NCI-H510A treated with DMSO at 0.1 percent for 48 hours (cell line): ENCODE data around the gene UCK1.
"Not testable (repeated sequence)": the region's sequence is repeated elsewhere in the genome, so short reads cannot be mapped to it uniquely, and the experiment has no call there.

Source experiments
- DNase-seq: peaks from one replicate; lab custom pipeline; 2025; lab: John Stamatoyannopoulos, UW

UCK1 gene

DNA sequence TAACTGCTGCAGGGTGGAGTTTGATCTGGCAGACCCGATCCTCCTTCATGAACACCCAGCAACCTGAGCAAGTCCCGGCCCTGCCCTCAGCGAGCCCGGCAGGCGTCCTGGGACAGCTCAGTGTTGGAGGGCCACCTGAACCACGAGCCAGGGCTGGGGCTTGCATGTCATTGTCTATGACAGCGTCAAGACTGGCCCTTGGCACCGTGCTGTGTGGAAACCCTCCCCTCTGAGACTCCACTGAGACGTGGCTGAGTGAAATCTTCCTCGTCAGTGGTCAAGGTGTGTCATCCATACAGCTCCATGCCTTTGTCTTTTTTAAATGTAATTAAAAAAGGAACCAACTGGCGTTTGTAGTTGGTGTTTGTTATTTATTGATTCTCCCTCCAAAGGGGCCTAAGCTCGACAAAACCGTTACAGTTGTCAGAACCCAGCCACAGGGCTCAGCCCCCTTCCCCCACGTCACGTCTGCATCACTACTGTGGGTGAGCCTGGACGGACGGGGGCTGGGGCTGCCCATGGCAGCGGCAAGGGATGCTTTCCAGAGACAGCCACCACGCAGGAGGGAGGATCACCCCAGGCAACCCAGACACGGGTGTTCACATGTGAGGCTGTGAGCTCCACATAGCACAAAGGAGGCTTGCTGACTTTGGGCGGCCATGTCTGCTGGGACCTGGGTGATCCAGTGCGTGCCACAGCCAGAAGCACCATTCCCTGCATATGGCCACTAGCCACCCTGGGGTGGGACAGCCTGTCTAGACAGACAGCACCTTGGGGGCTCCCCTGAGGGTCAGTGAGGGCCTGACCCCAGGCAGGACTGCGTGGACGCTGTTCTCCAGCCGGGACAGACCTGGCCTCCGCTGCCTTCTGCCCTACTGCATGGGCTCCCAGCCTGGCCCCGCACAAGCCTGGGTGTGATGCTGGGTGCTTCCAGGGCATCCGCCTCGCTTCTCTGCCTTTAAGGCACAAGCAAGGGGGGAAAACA lies 7.3 kb downstream of the UCK1 start:
- no peak for DNase-seq

DNA sequence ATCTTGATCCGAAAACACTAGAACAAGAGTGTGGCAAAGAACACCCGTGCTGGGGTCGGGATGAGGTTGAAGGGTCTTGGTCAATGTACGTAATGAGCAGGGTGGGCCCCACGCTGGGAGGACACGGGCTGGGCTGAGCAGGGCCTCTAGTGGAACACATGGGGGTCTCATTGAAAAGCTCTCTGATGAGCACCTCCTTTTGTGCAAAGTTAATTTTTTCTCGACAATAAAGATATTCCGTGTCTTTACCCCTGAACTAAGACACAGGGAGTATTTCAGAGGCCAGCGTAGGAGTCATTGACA lies 8.0 kb downstream of the UCK1 start:
- no peak for DNase-seq

DNA sequence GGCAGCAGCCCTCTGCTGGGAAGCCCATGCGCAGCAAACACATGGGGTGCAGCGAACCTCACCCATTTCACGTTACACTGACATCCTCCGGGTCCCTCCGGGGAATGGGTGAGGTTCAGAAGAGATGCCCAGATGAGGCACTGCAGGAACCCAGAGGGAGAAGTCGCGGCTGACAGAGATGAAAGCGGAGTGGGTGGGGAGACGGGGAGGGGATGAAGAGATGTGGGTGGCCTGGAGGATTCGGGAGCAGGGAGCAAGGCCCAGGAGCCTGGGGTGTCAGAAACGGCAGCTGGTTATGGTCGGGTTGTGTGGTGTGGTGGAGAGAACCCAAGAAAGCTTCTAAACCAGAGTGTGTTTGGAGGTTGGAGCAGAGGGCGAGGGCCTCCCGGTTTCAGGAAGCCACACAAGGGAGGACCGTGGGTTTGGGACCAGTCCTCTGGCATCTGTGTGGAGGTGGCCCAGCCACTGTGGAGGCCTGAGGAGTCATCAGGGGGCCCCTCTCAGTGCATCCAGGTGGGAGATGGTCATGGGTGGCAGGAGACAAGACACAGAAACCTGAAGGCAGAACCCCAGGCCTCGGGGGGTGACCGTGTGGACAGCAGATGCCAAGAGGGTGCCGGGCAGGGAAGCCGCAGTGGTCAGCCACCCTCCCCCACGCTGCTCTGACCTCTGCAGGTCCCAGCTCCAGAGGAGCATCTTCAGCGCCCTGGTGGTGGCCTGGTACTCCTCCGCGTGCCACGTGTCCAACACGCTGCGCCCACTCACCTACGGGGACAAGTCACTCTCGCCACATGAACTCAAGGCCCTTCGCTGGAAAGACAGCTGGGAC lies 8.6 kb downstream of the UCK1 start:
- DNase-seq, result no peak

DNA sequence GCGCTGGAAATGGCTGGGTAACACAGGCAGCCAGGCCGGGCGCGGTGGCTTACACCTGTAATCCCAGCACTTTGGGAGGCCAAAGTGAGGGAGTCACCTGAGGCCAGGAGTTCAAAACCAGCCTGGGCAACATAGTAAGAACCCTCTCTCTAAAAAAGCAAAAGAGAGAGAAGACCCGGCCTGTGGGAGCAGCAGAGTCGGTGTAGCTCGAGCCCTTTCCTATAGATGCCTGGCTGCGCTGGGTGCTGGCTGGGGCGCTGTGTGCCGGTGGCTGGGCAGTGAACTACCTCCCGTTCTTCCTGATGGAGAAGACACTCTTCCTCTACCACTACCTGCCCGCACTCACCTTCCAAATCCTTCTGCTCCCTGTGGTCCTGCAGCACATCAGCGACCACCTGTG lies 9.2 kb downstream of the UCK1 start:
- no peak for DNase-seq

GRCh38 chr9:131521203-131521602 lies 9.9 kb downstream of the UCK1 start:
- no peak for DNase-seq

DNA sequence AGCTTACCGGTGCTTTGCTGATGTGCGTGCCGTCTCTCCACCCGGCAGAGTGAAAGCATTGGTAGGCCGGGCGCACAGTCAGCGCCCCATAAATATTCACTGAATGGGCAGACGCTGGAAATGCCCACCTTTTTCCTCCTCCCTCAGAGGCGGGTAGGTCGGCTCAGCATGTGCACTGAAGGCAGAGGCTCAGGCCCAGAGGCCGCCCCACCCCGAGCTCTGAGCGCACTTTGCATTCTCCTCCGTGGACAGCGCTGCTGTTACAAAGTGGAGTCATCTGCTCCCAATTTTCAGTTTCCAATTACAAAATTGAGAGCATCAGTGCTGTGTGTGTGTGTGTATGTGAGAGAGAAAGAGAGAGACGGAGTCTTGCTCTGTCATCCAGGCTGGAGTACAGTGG lies 10.6 kb downstream of the UCK1 start:
- DNase-seq, result no peak

DNA sequence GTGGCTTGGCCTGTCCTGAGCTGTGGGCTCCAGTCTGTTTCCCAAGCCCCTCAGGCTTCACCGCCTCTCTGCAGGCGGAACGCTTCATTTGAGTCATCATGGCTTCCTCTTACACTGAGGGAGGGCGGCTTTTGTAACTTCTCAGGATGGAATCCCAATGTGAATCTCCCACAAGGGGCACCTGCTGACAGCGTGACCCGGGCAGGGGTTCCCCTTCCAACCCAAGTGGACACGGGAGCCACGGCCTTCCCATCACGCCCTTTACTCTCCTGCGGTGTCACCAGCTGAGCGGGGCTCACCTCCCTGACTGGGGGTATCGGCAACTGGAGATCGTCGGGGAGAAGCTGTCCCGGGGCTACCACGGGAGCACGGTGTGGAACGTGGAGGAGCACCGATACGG lies 12.5 kb downstream of the UCK1 start:
- no peak for DNase-seq

DNA sequence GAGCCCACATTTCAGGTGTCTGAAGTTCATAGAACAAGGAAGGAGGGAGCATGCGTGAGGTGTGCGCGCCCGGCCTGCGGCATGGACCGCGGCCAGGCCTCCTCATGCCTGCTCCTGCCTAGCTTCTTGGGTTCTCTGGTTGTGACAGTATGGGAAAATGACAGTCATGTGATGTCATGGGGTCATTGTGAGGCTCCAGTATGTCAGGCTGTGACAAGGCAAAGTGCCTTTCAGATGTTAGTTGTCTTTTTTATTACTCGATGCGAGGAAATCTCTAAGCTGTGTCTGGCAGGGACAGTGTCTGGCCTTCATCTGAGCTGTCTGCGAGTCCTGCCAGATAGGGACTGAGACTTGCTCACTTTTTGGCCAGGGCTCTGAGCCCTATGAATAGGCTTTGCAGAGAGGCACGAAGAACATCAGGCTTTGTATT lies 13.3 kb downstream of the UCK1 start:
- no peak for DNase-seq

GRCh38 chr9:131516930-131517329 lies 14.1 kb downstream of the UCK1 start:
- no peak for DNase-seq

- no peak for DNase-seq
Measured at GRCh38 chr9:131516100-131516499, 15.0 kb downstream of the UCK1 start.

- DNase-seq, result not testable (repeated sequence)
Measured at GRCh38 chr9:131515559-131516031, 15.5 kb downstream of the UCK1 start.

GRCh38 chr9:131513177-131513576 lies 17.9 kb downstream of the UCK1 start:
- no peak for DNase-seq

- DNase-seq, result no peak
Measured at GRCh38 chr9:131511880-131512279, 19.2 kb downstream of the UCK1 start.

DNA sequence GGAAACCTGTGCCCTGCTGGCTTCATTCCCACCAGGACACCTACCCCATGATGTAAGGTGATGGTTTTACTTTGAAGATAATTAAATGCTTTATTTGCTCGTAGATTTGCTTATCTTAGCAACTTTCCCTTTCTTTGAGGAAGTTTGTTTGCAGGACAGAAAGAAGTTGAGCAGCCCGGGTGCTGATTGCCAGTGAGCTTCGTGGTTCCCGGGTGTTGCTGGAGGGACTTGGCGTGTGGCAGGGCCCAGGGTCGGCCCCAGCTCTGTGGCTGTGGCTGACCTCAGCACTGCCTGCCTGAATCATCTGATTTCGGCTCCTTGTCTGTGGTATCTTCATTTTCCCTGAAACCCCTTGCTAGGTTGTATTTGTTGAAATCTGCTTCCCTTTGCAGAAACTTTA lies 19.6 kb downstream of the UCK1 start:
- no peak for DNase-seq

- DNase-seq, result no peak
Measured at GRCh38 chr9:131505012-131505411, 26.1 kb downstream of the UCK1 start.

GRCh38 chr9:131503626-131504465 lies 27.2 kb downstream of the UCK1 start:
- DNase-seq, result no peak

DNA sequence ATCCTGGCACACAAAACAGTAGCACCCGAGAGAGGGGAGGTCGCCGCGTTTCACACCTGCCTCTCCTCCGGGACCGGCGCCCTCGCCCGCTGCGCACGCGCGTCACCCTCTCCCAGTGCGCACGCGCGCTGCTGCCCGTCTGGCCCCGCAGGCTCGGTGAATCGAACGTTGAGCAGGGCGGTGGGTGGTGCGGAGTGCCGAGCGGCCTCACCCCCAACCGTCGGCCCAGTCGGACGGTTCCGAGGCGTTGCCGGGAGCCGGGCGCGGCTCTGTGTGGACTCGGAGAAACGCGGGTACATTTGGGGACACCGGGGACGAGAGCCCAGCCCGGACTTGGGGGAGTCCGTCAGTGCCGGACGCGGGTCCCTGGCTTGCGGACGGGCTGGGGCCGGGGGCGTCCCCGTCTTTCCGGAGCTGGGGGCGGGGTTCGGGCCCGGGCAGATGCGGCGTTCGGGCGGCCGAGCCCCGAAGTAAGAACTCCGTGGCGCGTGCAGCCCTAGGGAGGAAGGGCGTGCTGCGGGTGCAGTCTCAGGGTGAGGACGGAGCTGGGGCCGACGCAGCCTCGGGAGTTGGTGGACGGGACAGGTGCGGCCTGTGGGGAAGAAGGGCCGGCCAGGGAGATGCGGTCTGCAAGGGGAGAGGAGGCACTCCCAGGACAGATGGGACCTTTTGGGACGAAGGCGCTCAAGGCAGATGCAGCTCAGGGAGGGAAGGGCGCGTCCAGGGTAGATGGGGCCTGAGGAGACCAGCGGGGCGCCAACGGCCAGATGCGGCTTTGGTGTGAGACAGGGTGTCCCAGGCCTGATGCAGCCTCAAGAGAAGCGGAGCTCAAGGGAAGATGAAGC lies 28.1 kb downstream of the UCK1 start, which contains the start of gene POMT1:
TSS of gene POMT1 (plus strand) at position 138 of the 845 bp plus-strand sequence. CDS start 1,301 bp downstream, outside the sequence.
- DNase-seq, result peak; percentile 98

- no peak for DNase-seq
Measured at GRCh38 chr9:131500939-131501541, 30.0 kb downstream of the UCK1 start.

DNA sequence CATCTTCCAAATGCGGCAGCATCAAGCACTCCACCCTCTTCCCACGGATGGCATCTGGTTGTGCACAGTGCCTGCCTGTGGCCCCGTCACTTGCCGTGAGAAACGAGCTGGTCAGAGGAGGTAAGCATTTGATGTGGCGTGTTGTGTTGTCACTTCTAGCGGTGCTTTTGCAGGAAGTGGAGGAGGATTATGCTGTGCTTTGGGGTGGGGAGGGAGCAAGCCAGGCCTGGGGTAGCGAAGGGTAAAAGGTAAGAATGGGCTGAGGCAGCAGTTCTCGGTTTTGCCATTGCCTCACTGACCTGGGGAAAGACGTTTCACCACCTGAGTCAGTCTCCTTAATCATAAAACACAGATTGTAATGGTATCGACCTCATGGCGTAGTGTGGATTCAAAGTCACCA lies 30.7 kb downstream of the UCK1 start:
- no peak for DNase-seq

- no peak for DNase-seq
Measured at GRCh38 chr9:131499254-131499767, 31.8 kb downstream of the UCK1 start.
